Mesenchymal stem cell (in vitro differentiated cells and primary cell): ENCODE results near the gene IGSF9B.

Experiments used
- DNase-seq: peaks from one replicate; pipeline ENCODE4 v3.0.0-alpha.2; 2013
- H2AFZ ChIP-seq: one replicate; pipeline ENCODE4 v1.6.1; 2013; ENCODE audit warnings: low read depth, mild to moderate bottlenecking, control low read depth, inconsistent platforms, low read length, moderate library complexity
- H2AK5ac ChIP-seq: 2 replicates; pipeline ENCODE4 v1.6.1; 2013; ENCODE audit warnings: low read length, moderate library complexity, mild to moderate bottlenecking, inconsistent platforms; ENCODE audit not compliant: severe bottlenecking
- H2BK120ac ChIP-seq: one replicate; pipeline ENCODE4 v1.6.1; 2013; ENCODE audit warnings: low read depth, mild to moderate bottlenecking, inconsistent platforms, low read length, moderate library complexity
- H2BK12ac ChIP-seq, 2 experiments: one replicate each; pipeline ENCODE4 v1.6.1; 2013; ENCODE audit warnings: inconsistent platforms in 2 of 2, low read length in 2 of 2, mild to moderate bottlenecking in 2 of 2, moderate library complexity in 2 of 2, control low read depth in 1 of 2
- H2BK15ac ChIP-seq: one replicate; pipeline ENCODE4 v1.6.1; 2013; ENCODE audit warnings: mild to moderate bottlenecking, low read depth, inconsistent platforms; ENCODE audit not compliant: poor library complexity, severe bottlenecking
- H2BK5ac ChIP-seq: 2 replicates; pipeline ENCODE4 v1.6.1; 2013; ENCODE audit warnings: low read depth, mild to moderate bottlenecking, low read length, control low read depth, inconsistent platforms; ENCODE audit not compliant: poor library complexity, severe bottlenecking
- H3K14ac ChIP-seq, 2 experiments: one replicate each; pipeline ENCODE4 v1.6.1; 2013; ENCODE audit warnings: inconsistent platforms in 2 of 2, low read length in 2 of 2, control low read depth in 1 of 2, mild to moderate bottlenecking in 1 of 2, moderate library complexity in 1 of 2
- H3K18ac ChIP-seq, 2 experiments: one replicate each; pipeline ENCODE4 v1.6.1; 2013; ENCODE audit warnings: inconsistent platforms in 2 of 2, low read length in 2 of 2, control low read depth in 1 of 2, low read depth in 1 of 2, mild to moderate bottlenecking in 1 of 2
- H3K23ac ChIP-seq, 2 experiments: one replicate each; pipeline ENCODE4 v1.6.1; 2013; ENCODE audit warnings: inconsistent platforms in 2 of 2, low read length in 2 of 2, mild to moderate bottlenecking in 2 of 2, moderate library complexity in 2 of 2, control low read depth in 1 of 2
- H3K27ac ChIP-seq: 2 replicates; pipeline ENCODE4 v1.5.1; 2013; ENCODE audit warnings: mild to moderate bottlenecking, moderate library complexity, low read length, control low read depth, inconsistent platforms; ENCODE audit not compliant: poor library complexity, severe bottlenecking
- H3K27me3 ChIP-seq, 2 experiments: 2 replicates each; pipeline versions ENCODE4 v1.6.1 to v1.7.0; 2013; ENCODE audit warnings: low read length in 2 of 2, mild to moderate bottlenecking in 2 of 2, moderate library complexity in 2 of 2, control low read depth in 1 of 2, inconsistent platforms in 1 of 2; ENCODE audit not compliant: control insufficient read depth in 1 of 2, insufficient read depth in 1 of 2
- H3K36me3 ChIP-seq, 2 experiments: 2 replicates each; pipeline versions ENCODE4 v1.6.1 to v1.7.0; 2013; ENCODE audit warnings: low read length in 2 of 2, control low read depth in 1 of 2, inconsistent platforms in 1 of 2, low read depth in 1 of 2, mild to moderate bottlenecking in 1 of 2; ENCODE audit not compliant: insufficient read depth in 2 of 2, control insufficient read depth in 1 of 2
- H3K4ac ChIP-seq, 2 experiments: one replicate each; pipeline ENCODE4 v1.6.1; 2013; ENCODE audit warnings: inconsistent platforms in 2 of 2, low read length in 2 of 2, mild to moderate bottlenecking in 2 of 2, moderate library complexity in 2 of 2, control low read depth in 1 of 2, low read depth in 1 of 2
- H3K4me1 ChIP-seq: 2 replicates; pipeline ENCODE4 v1.6.1; 2013; ENCODE audit warnings: low read depth, low read length, control low read depth; ENCODE audit not compliant: control insufficient read depth, insufficient read depth
- H3K4me2 ChIP-seq: 2 replicates; pipeline ENCODE4 v1.6.1; 2013; ENCODE audit warnings: low read length, mild to moderate bottlenecking, inconsistent platforms; ENCODE audit not compliant: poor library complexity, severe bottlenecking
- H3K4me3 ChIP-seq, 2 experiments: 2 replicates each; pipeline versions ENCODE4 v1.5.1 to v1.7.0; 2013; ENCODE audit warnings: low read length in 2 of 2, mild to moderate bottlenecking in 2 of 2, control low read depth in 1 of 2, low read depth in 1 of 2; ENCODE audit not compliant: insufficient read depth in 1 of 2
- H3K79me1 ChIP-seq: replicated peaks from 2 replicates; pipeline ENCODE4 v1.6.1; 2013; ENCODE audit warnings: mild to moderate bottlenecking, control low read depth, low read length, inconsistent platforms; ENCODE audit not compliant: poor library complexity, severe bottlenecking
- H3K9ac ChIP-seq: 2 replicates; pipeline ENCODE4 v1.7.0; 2013; ENCODE audit warnings: mild to moderate bottlenecking, low read length, moderate library complexity
- H3K9me3 ChIP-seq: 2 replicates; pipeline ENCODE4 v1.7.0; 2013; ENCODE audit warnings: mild to moderate bottlenecking, low read length; ENCODE audit not compliant: control insufficient read depth
- H4K8ac ChIP-seq: one replicate; pipeline ENCODE4 v1.6.1; 2013; ENCODE audit warnings: inconsistent platforms, mild to moderate bottlenecking, low read length, moderate library complexity
- H4K91ac ChIP-seq: one replicate; pipeline ENCODE4 v1.6.1; 2013; ENCODE audit warnings: mild to moderate bottlenecking, low read length, inconsistent platforms
- WGBS: methylation state at CpG from one replicate; pipeline ENCODE4 v1.1.7; 2013; ENCODE audit warnings: mixed read lengths; 5-methylcytosine and 5-hydroxymethylcytosine counted together

The IGSF9B gene

DNA sequence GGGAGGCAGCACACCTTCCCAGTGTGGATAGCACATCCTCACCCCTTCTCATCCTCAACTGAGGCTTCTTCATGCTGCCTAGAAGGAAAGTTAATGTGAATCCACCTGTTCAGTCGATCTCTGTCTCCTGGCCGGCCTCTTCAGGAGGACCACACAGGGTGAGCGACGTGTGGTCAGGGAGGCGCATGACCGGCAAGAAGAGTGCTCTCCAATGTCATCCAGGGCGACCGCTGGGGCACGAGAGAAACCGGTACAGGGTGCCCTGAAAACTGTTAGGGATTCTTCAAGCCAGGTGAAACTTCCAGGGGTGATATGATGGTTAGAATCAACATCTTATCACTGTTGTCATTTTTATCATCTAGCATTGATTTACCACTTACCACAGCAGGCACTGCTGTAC is 43.0 kb downstream of the IGSF9B start:
- Histone ChIP-seq H2BK15ac (no peak overlapping the region), H3K4ac (no peak overlapping the region), H3K14ac (no peak overlapping the region), H4K8ac (no peak overlapping the region), H2BK120ac (no peak overlapping the region), H3K23ac (no peak overlapping the region), H3K9me3 (no peaks in the 10 kb centered on the region), H2BK5ac (no peak overlapping the region), H3K36me3 (no peaks in the 10 kb centered on the region), H3K4me1 (no peaks in the 10 kb centered on the region), H3K79me1 (no peaks in the 10 kb centered on the region), H3K18ac (no peak overlapping the region), H2AK5ac (no peak overlapping the region), H3K9ac (no peak overlapping the region), H3K4me2 (no peak overlapping the region), H3K27me3 (peaks cover 3 to 28% of the 10 kb centered on the region in 2 experiments), H3K4me3 (no peak overlapping the region), H4K91ac (no peak overlapping the region), H3K27ac (no peak overlapping the region), H2BK12ac (no peak overlapping the region), H2AFZ (no peak overlapping the region)
- 90% methylated on average over 10 of the region's 10 CpGs for WGBS
- DNase-seq: no peak

DNA sequence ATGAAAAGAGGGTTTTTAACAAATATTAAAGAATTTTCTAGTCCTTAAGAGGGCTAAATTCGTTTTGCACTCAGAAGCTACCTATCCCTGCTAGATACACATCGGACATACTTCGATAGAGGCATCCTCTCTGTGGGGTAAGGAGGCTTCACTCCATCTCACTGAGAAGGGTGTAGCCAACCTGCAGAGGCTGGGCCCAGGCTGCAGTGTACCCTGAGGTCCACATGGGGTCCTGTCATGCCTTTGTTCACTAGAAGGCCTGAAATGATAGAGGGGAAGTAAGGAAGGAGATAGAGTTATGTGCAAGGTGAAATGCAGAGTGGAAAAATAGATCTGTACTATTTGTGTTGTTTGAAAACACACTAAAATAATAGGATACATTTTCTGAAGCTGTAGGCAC is 45.6 kb downstream of the IGSF9B start:
- Histone ChIP-seq H3K27me3 (peaks cover 0 to 21% of the 10 kb centered on the region in 2 experiments), H3K18ac (no peak overlapping the region), H3K79me1 (no peaks in the 10 kb centered on the region), H3K14ac (no peak overlapping the region), H3K27ac (no peak overlapping the region), H3K9ac (no peak overlapping the region), H3K4me3 (no peak overlapping the region), H3K4ac (no peak overlapping the region), H4K91ac (no peak overlapping the region), H2AK5ac (no peak overlapping the region), H2BK120ac (no peak overlapping the region), H3K4me2 (no peak overlapping the region), H2BK5ac (no peak overlapping the region), H3K36me3 (no peaks in the 10 kb centered on the region), H2BK15ac (no peak overlapping the region), H3K9me3 (no peaks in the 10 kb centered on the region), H3K23ac (no peak overlapping the region), H3K4me1 (no peaks in the 10 kb centered on the region), H2BK12ac (no peak overlapping the region), H4K8ac (no peak overlapping the region), H2AFZ (no peak overlapping the region)
- WGBS: 70% methylated on average over 3 of the region's 3 CpGs
- DNase-seq: no peak

DNA sequence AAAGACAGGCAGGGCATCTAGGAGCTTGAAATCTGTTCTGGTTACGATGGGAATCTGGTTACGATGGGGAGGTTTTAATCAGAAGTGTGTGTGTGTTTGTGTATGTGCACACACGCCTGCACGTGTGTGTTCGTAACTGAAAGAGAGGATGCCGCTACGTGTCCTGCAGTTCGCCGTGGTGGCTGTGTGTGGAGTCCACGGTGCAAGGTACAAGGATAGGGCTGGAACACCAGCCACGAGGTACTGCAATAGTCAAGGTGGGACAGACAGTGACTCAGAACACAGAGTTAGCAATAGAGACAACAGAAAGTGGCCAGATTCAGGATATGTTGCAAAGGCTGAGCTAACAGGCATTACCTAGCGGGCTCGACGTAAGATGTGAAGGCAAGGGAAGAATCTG is 46.7 kb downstream of the IGSF9B start:
- Histone ChIP-seq H2AFZ (no peak overlapping the region), H3K27me3 (peaks cover 0 to 18% of the 10 kb centered on the region in 2 experiments), H2AK5ac (no peak overlapping the region), H3K36me3 (no peaks in the 10 kb centered on the region), H2BK12ac (no peak overlapping the region), H3K4me1 (no peaks in the 10 kb centered on the region), H3K23ac (no peak overlapping the region), H3K4me3 (peak overlapping the region in 1 of 2 experiments; percentile 26), H3K27ac (no peak overlapping the region), H2BK120ac (no peak overlapping the region), H3K14ac (no peak overlapping the region), H3K9me3 (no peaks in the 10 kb centered on the region), H4K91ac (no peak overlapping the region), H3K4ac (no peak overlapping the region), H3K4me2 (no peak overlapping the region), H2BK15ac (no peak overlapping the region), H3K9ac (no peak overlapping the region), H2BK5ac (no peak overlapping the region), H4K8ac (no peak overlapping the region), H3K18ac (no peak overlapping the region), H3K79me1 (no peaks in the 10 kb centered on the region)
- DNase-seq: no peak
- 87% methylated on average over 14 of the region's 14 CpGs for WGBS

DNA sequence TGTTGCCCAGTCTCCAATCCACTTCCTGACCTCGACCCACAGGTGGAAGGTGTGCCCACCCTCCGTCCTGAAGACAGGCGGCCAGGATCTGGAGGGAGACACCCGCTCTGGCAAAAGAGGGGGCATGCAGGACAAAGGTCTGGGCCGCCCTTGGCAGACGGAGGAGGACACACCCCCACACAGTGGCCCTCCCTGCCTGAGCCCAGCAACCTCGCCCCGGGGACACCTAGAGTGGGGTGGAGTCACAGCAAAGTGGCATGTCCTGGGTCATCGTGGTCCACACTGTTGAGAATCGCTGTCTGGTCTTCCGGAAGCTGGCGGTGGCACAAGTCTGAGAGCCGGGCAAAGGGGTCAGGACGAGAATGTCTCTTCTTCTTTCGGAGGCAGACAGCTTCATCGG is 47.9 kb downstream of the IGSF9B start:
- WGBS: 84% methylated on average over 16 of the region's 16 CpGs

More for the DNA sequence above, 47.9 kb downstream of the IGSF9B start:
- no peak overlapping the region for H4K8ac ChIP-seq
- no peak overlapping the region for H3K27ac ChIP-seq
- H3K23ac ChIP-seq: no peak overlapping the region
- H2BK5ac ChIP-seq: no peak overlapping the region
- no peak overlapping the region for H3K9ac ChIP-seq
- H4K91ac ChIP-seq: no peak overlapping the region
- H2BK120ac ChIP-seq: no peak overlapping the region
- no peaks in the 10 kb centered on the region for H3K79me1 ChIP-seq
- no peak overlapping the region for H2BK12ac ChIP-seq
- H3K14ac ChIP-seq: no peak overlapping the region
- H2AFZ ChIP-seq: no peak overlapping the region
- H3K4ac ChIP-seq: no peak overlapping the region
- no peaks in the 10 kb centered on the region for H3K4me1 ChIP-seq
- no peak overlapping the region for H3K4me2 ChIP-seq
- no peak overlapping the region for H3K18ac ChIP-seq
- peaks cover 0 to 18% of the 10 kb centered on the region in 2 experiments for H3K27me3 ChIP-seq
- no peaks in the 10 kb centered on the region for H3K36me3 ChIP-seq
- no peak overlapping the region for H2AK5ac ChIP-seq
- no peaks in the 10 kb centered on the region for H3K9me3 ChIP-seq
- no peak for DNase-seq
- H2BK15ac ChIP-seq: no peak overlapping the region
- no peak overlapping the region for H3K4me3 ChIP-seq
